Fibroblast of lung (primary cell): Measurements from ENCODE around the gene SENP6. TPM values are rescaled to one million over a fixed set of nuclear protein-coding genes. Genes with fewer than 3 reads are reported as not detected.

Experiments used
- DNase-seq, 2 donors: peaks; one replicate each; pipeline versions ENCODE4 v3.0.0 to v3.0.0-alpha.2; 2010; ENCODE audit warnings: low read depth in 2 of 2
- H2AFZ ChIP-seq: 2 replicates; pipeline ENCODE4 v1.5.1; 2012; ENCODE audit warnings: low read length, control low read depth, inconsistent platforms
- H3K27ac ChIP-seq: 2 replicates; pipeline ENCODE4 v1.5.1; 2011; ENCODE audit warnings: low read length, control low read depth; ENCODE audit not compliant: insufficient read depth
- H3K27me3 ChIP-seq: 2 replicates; pipeline ENCODE4 v1.5.1; 2011; ENCODE audit warnings: mild to moderate bottlenecking, low read length; ENCODE audit not compliant: control insufficient read depth, insufficient read depth
- H3K36me3 ChIP-seq: 2 replicates; pipeline ENCODE4 v1.5.1; 2011; ENCODE audit warnings: low read length; ENCODE audit not compliant: control insufficient read depth, insufficient read depth
- H3K4me1 ChIP-seq: 2 replicates; pipeline ENCODE4 v1.5.1; 2011; ENCODE audit warnings: low read length; ENCODE audit not compliant: control insufficient read depth, insufficient read depth; ENCODE audit errors: extremely low read depth
- H3K4me2 ChIP-seq: 2 replicates; pipeline ENCODE4 v1.5.1; 2011; ENCODE audit warnings: low read length, control low read depth; ENCODE audit not compliant: insufficient read depth; ENCODE audit errors: extremely low read depth
- H3K4me3 ChIP-seq, 4 experiments: fragments of 200-600 bp in 1 of 4; sonication (generic) in 1 of 4; replicated peaks in 1 of 4; 2 replicates each; pipeline ENCODE4 v1.5.1; 2011 to 2016; ENCODE audit warnings: low read length in 4 of 4, low read depth in 3 of 4, mild to moderate bottlenecking in 3 of 4, control low read depth in 2 of 4, inconsistent platforms in 1 of 4, mixed read lengths in 1 of 4; ENCODE audit not compliant: insufficient read depth in 1 of 4; ENCODE audit errors: control extremely low read depth in 1 of 4
- H3K79me2 ChIP-seq: 2 replicates; pipeline ENCODE4 v1.5.1; 2012; ENCODE audit warnings: mild to moderate bottlenecking, low read length, inconsistent platforms; ENCODE audit not compliant: control insufficient read depth, insufficient read depth
- H3K9ac ChIP-seq: 2 replicates; pipeline ENCODE4 v1.5.1; 2011; ENCODE audit warnings: mild to moderate bottlenecking, low read length, control low read depth; ENCODE audit not compliant: insufficient read depth
- H3K9me3 ChIP-seq: 2 replicates; pipeline ENCODE4 v1.5.1; 2012; ENCODE audit warnings: low read depth, low read length; ENCODE audit not compliant: control insufficient read depth, insufficient read depth
- H4K20me1 ChIP-seq: 2 replicates; pipeline ENCODE4 v1.5.1; 2011; ENCODE audit warnings: low read length; ENCODE audit not compliant: control insufficient read depth, insufficient read depth; ENCODE audit errors: extremely low read depth
- CTCF ChIP-seq, 2 donors: IDR thresholded peaks in 1 of 2; conservative IDR thresholded peaks in 1 of 2; 1 replicate in 1 of 2; 2 replicates in 1 of 2; pipeline ENCODE4 v1.5.1; 2011 to 2012; ENCODE audit warnings: low read length in 2 of 2, control low read depth in 1 of 2, inconsistent platforms in 1 of 2, low read depth in 1 of 2, mild to moderate bottlenecking in 1 of 2
- EZH2 ChIP-seq: IDR thresholded peaks from 2 replicates; pipeline ENCODE4 v1.5.1; 2012; ENCODE audit warnings: low read length, control low read depth, mild to moderate bottlenecking; ENCODE audit errors: missing control alignments
- polyA plus RNA-seq, 2 donors: library from polyadenylated mRNA; depleted of rRNA in 1 of 2; stranded (reverse) in 1 of 2; unstranded in 1 of 2; fragments of >200 nt; gene quantifications; 2 replicates each; pipeline ENCODE4 v1.2.1, GENCODE V29; 2011 to 2012; ENCODE audit warnings: missing spikeins in 1 of 2
- total RNA-seq: library from RNA; depleted of rRNA; stranded (reverse); fragments of >200 nt; gene quantifications from 2 replicates; pipeline ENCODE4 v1.2.1, GENCODE V29; 2014

Gene SENP6
- total and polyA plus RNA-seq, 2 donors (not counting 1 experiment from before 2014, with no cell fraction given) = 54.5 to 80.6 TPM

GRCh38 chr6:75620381-75621304, 19.0 kb downstream of the SENP6 start:
- H3K4me2 ChIP-seq = no peak overlapping the region
- H4K20me1 ChIP-seq = no peaks in the 10 kb centered on the region
- peaks cover 69% of the 10 kb centered on the region for H3K79me2 ChIP-seq
- no peak overlapping the region for H3K9ac ChIP-seq
- DNase-seq = peak in 1 of 2 donors; percentile 38
- H3K4me1 ChIP-seq = peaks cover 2% of the 10 kb centered on the region
- no peak overlapping the region for H3K4me3 ChIP-seq
- no peaks in the 10 kb centered on the region for H3K27me3 ChIP-seq
- H2AFZ ChIP-seq = no peak overlapping the region
- no peaks in the 10 kb centered on the region for H3K36me3 ChIP-seq
- no peak for TF ChIP-seq CTCF (conservative IDR thresholded peaks at IDR 0.05 in 1 of 2, IDR thresholded peaks at IDR 0.05 in 1 of 2; ENCODE audit: low read depth in 1 of 2, low read length in 2 of 2)
- TF ChIP-seq EZH2 = no peak
- no peaks in the 10 kb centered on the region for H3K9me3 ChIP-seq
- no peak overlapping the region for H3K27ac ChIP-seq

- Histone ChIP-seq H2AFZ (no peak overlapping the region), H3K9ac (no peak overlapping the region), H4K20me1 (no peaks in the 10 kb centered on the region), H3K27me3 (no peaks in the 10 kb centered on the region), H3K4me1 (peaks cover 2% of the 10 kb centered on the region), H3K4me2 (no peak overlapping the region), H3K79me2 (peaks cover 61% of the 10 kb centered on the region), H3K9me3 (no peaks in the 10 kb centered on the region), H3K27ac (no peak overlapping the region), H3K36me3 (no peaks in the 10 kb centered on the region), H3K4me3 (no peak overlapping the region)
- DNase-seq = no peak
- no peak for TF ChIP-seq EZH2
- TF ChIP-seq CTCF (conservative IDR thresholded peaks at IDR 0.05 in 1 of 2, IDR thresholded peaks at IDR 0.05 in 1 of 2; ENCODE audit: low read depth in 1 of 2, low read length in 2 of 2) = no peak
Observed at GRCh38 chr6:75621846-75622245, 20.2 kb downstream of the SENP6 start.

- H3K27ac ChIP-seq = no peak overlapping the region
- H3K79me2 ChIP-seq = peaks cover 47% of the 10 kb centered on the region
- H3K36me3 ChIP-seq = no peaks in the 10 kb centered on the region
- no peak for TF ChIP-seq EZH2
- no peak for TF ChIP-seq CTCF (conservative IDR thresholded peaks at IDR 0.05 in 1 of 2, IDR thresholded peaks at IDR 0.05 in 1 of 2; ENCODE audit: low read depth in 1 of 2, low read length in 2 of 2)
- H3K27me3 ChIP-seq = no peaks in the 10 kb centered on the region
- H3K4me3 ChIP-seq = no peak overlapping the region
- no peaks in the 10 kb centered on the region for H3K9me3 ChIP-seq
- H3K4me2 ChIP-seq = no peak overlapping the region
- H2AFZ ChIP-seq = no peak overlapping the region
- no peaks in the 10 kb centered on the region for H4K20me1 ChIP-seq
- DNase-seq = peak in 1 of 2 donors; percentile 39
- H3K4me1 ChIP-seq = peaks cover 2% of the 10 kb centered on the region
- no peak overlapping the region for H3K9ac ChIP-seq
Observed at GRCh38 chr6:75623491-75623890, 21.8 kb downstream of the SENP6 start.
